Effector CD4-positive, alpha-beta T cell (primary cell): ENCODE results near the gene GFER.

ENCODE experiments used
- DNase-seq: peaks from one replicate; pipeline ENCODE4 v3.0.0-alpha.2; 2020

GFER gene

DNA sequence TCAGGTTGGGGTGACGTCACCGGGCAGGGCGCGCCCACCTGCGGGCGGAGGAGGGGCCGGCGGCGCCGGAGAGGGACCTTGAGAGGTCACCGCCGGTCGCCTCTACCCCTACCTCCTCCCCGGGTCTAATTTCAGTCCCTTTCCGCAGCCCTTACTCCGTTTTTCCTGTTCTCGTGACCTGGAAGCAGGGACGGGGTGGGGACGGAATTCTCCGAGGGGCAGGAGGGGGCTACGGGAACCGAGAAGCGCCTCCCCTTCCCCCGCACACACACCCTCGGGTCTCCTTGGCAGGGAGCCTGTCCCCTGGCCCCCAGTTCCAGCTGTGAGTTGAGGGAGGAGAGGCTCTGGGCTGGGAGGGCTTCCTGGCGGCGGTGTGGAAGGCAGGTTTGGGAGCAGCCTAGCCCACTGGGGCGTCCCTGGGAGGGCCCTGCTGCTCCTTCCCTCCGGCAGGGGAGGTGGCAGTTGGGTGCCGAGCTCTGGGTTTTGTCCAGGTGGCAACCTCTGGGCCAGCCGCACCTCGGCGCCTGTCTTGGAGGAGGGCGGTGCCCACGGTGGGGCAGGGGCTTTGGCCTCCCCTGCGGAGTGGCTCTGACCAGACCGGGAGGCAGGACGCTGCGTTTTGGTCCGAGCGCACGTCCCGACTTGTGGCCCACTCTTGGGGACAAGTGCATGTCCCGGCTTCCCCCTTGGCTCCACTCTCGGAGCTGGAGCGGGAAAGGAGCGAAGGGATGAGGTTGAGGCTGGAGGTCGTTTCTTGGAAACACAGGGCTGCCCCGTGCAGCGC, 6.5 kb downstream of the GFER start:
- no peak for DNase-seq

DNA sequence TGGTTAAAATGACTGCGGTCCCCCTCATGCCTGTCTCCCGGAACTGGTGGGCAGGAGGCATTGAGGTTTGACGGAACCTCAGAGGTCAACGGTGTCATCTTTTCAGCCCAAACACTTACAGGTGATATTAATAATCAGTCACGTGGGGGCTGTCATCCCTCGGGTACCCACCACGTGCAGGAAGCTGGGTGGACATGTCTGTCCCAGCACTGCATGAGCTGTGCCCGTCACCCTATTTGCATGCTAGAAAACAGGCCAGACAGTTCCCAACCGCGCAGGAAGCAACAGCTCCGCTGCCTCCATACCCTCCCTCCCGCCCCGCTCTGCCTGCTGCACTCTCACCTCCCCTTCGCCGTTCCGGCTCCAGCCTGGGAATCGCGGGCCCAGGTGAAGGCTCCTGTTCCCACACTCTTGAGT, 7.2 kb downstream of the GFER start:
- peak; percentile 45 for DNase-seq

GRCh38 chr16:1991588-1991947, 7.6 kb downstream of the GFER start:
- no peak for DNase-seq

GRCh38 chr16:1991948-1992703, 8.1 kb downstream of the GFER start:
- DNase-seq = peak; percentile 97

DNA sequence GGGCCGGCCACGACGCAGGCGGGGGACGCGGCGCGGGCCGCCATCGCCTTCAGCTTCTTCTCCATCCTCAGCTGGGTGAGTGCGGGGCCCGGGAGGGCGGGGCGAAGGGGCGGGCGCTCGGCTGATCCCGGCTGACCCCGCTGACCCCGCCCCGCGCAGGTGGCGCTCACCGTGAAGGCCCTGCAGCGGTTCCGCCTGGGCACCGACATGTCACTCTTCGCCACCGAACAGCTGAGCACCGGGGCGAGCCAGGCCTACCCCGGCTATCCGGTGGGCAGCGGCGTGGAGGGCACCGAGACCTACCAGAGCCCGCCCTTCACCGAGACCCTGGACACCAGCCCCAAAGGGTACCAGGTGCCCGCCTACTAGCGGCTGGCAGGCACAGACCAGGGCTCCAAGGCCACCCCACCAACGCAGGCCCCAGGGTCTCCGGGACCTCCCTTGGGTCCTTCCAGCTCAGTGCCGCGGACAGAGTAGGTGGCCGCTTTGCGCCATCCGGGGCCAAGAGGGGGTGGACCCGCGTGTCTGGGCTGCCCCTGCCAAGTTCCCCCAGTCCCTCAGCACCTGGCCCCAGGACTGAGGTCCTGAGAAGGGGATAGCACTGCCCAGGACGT, 8.8 kb downstream of the GFER start:
- no peak for DNase-seq

DNA sequence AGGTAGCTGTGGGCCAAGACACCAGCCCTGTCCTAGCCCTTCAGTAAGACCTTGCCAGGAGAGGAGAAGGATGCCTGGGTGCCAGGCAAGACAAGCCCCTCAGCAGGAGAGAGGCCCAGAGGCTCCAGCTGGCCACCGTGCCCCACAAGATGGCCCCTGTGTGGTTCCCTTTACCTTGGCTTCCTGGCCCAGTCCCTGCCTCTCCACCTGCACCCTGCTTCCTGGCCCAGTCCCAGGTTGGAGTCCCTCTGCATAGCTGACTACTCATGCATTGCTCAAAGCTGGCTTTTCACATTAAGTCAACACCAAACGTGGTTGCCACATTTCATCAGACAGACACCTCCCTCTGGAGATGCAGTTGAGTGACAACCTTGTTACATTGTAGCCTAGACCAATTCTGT, 9.7 kb downstream of the GFER start:
- no peak for DNase-seq

DNA sequence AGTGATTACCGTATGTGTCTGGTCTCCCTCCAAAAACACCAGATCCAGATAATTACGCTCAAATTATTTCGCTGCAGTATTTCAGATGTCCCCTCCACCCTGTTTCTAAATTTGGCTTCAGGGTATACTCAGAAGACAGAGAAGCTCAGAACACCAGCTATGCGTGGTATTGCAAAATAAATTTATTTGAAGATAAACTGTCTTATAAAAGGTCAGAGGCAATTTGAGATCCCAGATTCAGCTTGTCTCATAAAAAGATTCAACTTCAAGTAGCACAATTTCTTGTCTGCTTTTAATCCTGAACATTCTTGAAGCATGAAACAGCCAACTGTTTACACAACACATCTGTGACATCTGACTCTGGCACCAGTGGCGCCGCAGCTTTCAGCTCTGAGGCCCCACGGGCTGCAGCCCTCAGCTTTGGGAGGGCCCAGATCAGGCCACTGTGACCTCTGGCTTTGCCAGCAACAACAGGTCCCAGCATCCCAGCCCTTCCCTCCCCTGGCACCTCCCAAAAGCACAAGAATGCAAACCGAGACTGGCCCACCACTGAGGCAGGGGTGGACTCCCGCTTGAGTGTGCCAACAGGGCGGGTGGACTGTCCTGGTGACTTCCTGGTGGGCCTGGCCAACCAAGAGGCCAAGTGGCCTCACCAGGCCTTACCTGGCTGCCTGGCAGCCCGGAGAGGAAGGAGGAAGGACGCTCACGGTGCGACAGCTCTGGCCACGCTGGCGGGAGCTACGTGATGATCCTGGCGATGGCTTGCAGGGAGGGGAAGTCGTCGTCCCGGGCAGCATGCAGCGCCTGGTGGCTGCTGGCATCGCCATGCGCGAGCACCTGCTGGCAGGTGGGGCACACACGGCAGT, 13.7 kb downstream of the GFER start:
- no peak for DNase-seq

- no peak for DNase-seq
Observed at GRCh38 chr16:1998360-1998835, 14.4 kb downstream of the GFER start.

GRCh38 chr16:1998852-1999801, 15.1 kb downstream of the GFER start:
- DNase-seq = no peak

DNA sequence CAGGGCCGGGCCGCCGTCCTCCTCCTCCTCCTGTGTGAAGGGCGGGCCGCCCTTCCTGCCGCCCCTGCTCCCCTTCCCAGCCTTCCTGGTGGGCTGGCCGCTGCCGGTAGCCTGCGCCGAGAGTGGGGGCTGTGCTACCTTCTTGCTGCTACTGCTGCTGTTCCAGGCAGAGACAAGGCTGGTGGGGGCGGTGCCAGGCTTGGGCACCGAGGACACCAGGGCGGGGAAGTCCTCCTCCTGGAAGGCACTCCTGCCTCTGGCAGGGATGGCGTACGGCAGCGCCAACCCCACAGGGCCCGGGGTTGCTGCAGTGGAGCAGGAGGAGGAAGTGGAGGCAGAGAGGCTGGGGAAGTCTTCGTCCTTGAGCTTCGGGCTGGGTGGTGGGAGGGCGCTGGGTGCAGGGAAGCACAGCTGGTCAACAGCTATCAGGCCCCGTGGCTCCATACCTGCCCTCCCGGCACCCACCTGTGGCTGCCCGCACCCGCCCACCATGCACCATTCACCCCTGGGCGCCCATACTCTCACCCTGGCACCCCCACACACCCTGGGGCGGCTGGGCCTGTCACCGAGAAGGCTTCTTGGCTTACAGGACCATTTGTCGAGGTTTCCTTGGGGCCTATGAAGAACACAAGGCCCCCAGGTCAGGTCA, 16.0 kb downstream of the GFER start:
- DNase-seq = no peak

- DNase-seq = no peak
Observed at GRCh38 chr16:2001035-2001434, 17.0 kb downstream of the GFER start.

DNA sequence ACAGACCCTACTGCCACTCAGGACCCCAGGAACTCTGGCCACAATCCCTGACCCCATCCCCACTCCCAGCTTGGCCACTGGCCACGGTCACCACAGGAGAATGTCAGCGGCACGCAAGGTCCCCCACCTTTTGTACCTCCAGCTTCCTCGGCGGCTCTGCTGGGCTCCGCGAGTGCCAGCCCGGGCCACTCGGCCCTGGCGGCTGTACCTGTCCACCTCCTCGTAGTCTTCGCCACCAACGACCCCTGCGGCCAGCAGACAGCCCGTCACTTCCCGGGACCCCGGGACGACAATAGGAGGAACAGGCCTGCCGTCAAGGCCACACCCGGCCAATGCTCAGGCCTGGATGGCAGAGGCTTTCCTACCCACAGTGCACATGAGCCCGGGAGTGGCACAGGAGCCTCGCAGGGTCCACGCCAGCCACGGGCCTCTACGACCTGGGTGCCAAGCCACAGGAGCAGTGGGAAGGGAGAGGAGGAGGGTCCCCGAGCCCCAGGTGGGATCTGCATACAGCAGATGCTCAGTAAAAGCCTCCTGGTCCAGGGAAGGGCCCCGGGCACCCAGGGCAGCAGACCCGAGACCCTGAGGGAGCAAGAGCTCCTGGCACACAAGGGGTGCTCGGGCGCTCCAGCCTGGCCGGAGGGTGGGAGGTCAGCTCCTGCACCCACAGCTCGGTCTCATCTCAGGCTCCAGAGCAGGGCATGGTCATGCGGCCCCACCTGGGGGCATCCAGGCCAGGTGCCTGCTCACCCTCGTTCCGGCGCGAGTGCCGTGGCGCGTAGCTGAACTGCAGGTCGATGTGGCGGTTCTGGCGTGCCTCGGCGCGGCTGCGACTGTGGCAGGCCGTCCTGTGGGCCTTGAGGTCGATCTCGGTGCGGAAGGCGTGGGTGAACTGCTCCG, 17.7 kb downstream of the GFER start:
- DNase-seq = no peak

GRCh38 chr16:2002406-2003230, 18.6 kb downstream of the GFER start:
- no peak for DNase-seq

GRCh38 chr16:2003231-2003826, 19.3 kb downstream of the GFER start:
- no peak for DNase-seq

GRCh38 chr16:2003827-2004641, 20.0 kb downstream of the GFER start:
- DNase-seq = peak; percentile 82

GRCh38 chr16:2004795-2005517, 21.0 kb downstream of the GFER start:
- DNase-seq = no peak

- DNase-seq = no peak
Observed at GRCh38 chr16:2005646-2006045, 21.7 kb downstream of the GFER start.
